Astrocyte of the cerebellum (primary cell): ENCODE results near the gene DHRS7B.

Source experiments
- DNase-seq: peaks from one replicate; pipeline ENCODE4 v3.0.0-alpha.2; 2011; ENCODE audit warnings: low read depth
- H3K4me3 ChIP-seq: 2 replicates; pipeline ENCODE4 v1.5.1; 2011; ENCODE audit warnings: mild to moderate bottlenecking, low read depth, low read length, moderate library complexity
- in situ Hi-C: cut with HindIII; loops from 2 replicates; pipeline ENCODE4 v1.10.0; 2017; ENCODE audit warnings: low sequenced_read_pairs
- TF ChIP-seq, protein P1 (sequence below): IDR thresholded peaks from 2 replicates; pipeline ENCODE4 v1.5.1; 2012; ENCODE audit warnings: low read length, low read depth, moderate library complexity, mild to moderate bottlenecking; ENCODE audit errors: missing control alignments

DHRS7B gene

DNA sequence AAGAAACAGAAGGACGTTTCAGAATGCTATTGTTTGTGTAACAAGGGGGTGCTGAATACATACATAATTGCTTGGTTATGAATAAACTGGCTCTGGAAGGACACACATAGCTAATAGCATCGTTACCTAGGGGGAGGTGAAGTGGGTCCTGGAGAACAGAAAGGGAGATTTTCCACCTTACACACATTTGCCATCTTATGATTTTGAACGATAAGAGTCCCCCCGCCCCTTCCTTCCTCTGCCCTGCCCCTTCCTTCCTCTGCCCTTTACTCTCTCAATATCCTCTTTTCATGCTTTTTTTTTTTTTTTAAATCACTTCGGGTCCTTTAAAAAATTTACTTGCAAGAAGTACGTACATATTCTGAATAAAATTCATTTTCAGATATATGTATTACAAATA, 902 bp upstream of the DHRS7B start:
- in situ Hi-C loops = no loop called here
- TF ChIP-seq, protein P1, sequence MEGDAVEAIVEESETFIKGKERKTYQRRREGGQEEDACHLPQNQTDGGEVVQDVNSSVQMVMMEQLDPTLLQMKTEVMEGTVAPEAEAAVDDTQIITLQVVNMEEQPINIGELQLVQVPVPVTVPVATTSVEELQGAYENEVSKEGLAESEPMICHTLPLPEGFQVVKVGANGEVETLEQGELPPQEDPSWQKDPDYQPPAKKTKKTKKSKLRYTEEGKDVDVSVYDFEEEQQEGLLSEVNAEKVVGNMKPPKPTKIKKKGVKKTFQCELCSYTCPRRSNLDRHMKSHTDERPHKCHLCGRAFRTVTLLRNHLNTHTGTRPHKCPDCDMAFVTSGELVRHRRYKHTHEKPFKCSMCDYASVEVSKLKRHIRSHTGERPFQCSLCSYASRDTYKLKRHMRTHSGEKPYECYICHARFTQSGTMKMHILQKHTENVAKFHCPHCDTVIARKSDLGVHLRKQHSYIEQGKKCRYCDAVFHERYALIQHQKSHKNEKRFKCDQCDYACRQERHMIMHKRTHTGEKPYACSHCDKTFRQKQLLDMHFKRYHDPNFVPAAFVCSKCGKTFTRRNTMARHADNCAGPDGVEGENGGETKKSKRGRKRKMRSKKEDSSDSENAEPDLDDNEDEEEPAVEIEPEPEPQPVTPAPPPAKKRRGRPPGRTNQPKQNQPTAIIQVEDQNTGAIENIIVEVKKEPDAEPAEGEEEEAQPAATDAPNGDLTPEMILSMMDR = no peak
- no peak overlapping the region for H3K4me3 ChIP-seq
- no peak for DNase-seq

DNA sequence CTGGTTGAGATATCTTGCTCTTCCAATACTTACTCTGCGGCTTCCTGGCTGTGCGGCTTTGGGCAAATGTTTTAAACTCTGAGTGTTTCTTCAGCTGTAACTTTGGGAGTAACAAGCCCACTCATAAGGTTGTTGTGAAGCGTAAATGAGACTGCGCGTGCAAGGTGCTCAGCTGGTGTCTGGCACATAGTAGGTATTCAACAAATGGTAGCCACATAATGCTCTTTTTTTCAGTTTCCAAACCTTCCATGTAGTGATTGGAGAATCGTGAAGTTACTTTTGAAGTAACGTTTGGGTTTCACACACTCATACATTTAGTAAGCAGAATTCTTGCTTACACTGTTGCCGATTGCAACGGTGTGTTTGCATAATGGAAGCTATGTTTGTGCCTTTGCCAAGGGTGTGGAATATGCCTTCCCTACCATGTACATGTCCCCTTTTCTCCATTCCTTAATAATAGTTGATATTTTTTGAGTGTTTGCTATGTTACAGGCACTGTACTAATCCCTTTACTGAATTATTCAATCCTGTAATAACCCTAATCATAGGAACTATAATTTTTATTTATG, 829 bp downstream of the DHRS7B start:
- peak overlapping the region; percentile 66 for H3K4me3 ChIP-seq
- no peak for DNase-seq
- TF ChIP-seq, protein P1 = no peak
- in situ Hi-C loops = no loop called here

DNA sequence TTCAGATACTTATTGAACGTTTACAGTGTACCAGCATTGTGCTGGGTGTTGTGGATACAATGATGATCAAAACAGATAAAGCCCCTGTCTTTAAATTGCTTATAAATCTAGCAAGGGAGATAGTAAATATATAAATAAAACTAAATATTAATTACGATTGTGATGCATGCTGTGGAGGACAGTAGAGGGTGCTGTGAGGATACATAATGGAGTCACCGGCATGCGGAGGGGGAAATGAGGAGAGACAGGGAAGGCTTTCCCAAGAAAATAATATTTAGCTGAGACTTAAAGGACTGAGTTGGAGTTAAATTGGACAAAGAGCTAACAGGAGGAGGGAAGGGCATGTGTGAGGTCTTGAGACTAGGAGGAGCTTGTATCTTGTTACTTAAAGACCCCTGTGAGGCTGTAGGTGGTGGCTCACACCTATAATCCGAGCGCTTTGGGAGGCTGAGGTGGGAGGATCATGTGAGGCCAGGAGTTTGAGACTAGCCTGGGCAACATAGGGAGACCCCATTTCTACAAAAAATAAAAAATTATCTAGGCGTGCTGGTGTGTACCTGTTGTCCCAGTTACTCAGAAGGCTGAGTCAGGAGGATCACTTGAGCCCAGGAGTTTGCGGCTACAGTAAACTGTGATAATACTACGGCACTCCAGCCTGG, 2.4 kb downstream of the DHRS7B start:
- peak; percentile 19 for DNase-seq
- in situ Hi-C loops = no loop called here
- TF ChIP-seq, protein P1 = peak; percentile 43
- H3K4me3 ChIP-seq = no peak overlapping the region

DNA sequence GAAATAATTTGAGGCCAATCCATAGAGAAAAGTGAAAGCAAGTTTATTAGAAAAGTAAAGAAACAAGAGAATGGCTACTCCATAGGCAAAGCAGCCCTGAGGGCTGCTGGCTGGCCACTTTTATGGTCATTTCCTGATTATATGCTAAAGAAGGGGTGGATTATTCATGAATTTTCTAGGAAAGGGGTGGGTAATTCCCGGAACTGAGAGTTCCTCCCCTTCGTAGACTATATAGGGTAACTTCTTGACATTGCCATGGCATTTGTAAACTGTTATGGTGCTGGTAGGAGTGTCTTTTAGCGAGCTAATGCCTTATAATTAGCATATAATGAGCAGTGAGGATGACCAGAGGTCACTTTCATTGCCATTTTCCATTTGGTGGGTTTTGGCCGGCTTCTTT, 4.4 kb downstream of the DHRS7B start:
- DNase-seq = no peak
- TF ChIP-seq, protein P1 = no peak
- in situ Hi-C loops = loop anchor here (5.0 kb wide), 1 partner anchor 116 kb away; no protein-coding TSS in a partner anchor
- H3K4me3 ChIP-seq = no peak overlapping the region

DNA sequence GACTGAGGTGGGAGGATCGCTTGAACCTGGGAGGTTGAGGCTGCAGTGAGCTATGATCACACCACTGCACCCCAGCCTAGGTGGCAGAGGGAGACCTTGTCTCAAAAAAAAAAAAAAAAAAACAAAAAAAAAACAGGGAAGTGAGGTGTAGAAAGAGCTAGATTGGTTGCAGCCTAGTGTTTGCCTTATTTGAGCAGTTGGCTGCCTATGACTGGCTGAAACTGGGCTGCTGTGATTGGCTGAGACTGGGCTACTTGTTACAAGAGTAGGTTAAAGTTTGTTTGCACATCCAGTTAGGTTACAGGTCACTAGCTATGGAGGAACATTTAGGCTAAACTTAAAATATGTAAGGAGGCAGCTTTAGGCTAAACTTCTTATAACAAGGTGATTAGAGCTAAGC, 5.7 kb downstream of the DHRS7B start:
- TF ChIP-seq, protein P1 = no peak
- no peak for DNase-seq
- in situ Hi-C loops = loop anchor here (5.0 kb wide), 1 partner anchor 115 kb away; no protein-coding TSS in a partner anchor
- H3K4me3 ChIP-seq = no peak overlapping the region

DNA sequence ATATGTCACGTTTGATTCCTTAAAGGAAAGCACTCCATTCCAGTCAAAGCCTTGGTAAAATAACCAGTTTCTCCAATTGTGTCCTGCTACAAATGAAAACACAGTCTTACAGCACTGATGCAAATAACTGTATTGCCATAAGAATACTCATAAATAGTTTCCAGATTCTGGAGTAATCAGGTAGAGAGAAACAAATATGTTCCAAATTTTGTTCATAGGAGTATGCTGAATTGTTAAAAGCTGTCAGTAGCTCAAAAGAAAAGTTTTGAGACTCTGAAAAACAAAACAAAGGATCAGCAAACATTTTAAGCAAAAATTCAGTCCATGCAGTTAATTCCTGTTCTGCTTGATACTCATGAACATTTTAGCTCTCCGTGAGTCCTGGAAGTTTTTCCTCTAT, 7.8 kb downstream of the DHRS7B start:
- in situ Hi-C loops = loop anchor here (5.0 kb wide), 1 partner anchor 113 kb away; no protein-coding TSS in a partner anchor
- DNase-seq = no peak
- H3K4me3 ChIP-seq = no peak overlapping the region
- TF ChIP-seq, protein P1 = no peak
